Body of pancreas (tissue), 4 donors: ENCODE results near the gene SI.

Experiments used
- CTCF ChIP-seq, 7 experiments: fragments of 450-650 bp in 4 of 7; fragments of 200-600 bp in 3 of 7; sonication (generic) in 3 of 7; IDR thresholded peaks; one replicate each; pipeline ENCODE4 v1.5.1; 2016 to 2019; ENCODE audit warnings: antibody characterized with exemption in 7 of 7
- POLR2A ChIP-seq, 3 donors: fragments of 450-650 bp; IDR thresholded peaks; one replicate each; pipeline ENCODE4 v1.6.1; 2016; ENCODE audit warnings: antibody characterized with exemption in 3 of 3, mild to moderate bottlenecking in 2 of 3

GRCh38 chr3:165078293-165078692 is at the start of gene SI:
- TF ChIP-seq CTCF (IDR thresholded peaks at IDR 0.05) (no peak), POLR2A (IDR thresholded peaks at IDR 0.05) (no peak)
